Measurements from ENCODE around the gene HACE1.
"Not testable (repeated sequence)": the region's sequence is repeated elsewhere in the genome, so short reads cannot be mapped to it uniquely, and the experiment has no call there.

Gene HACE1

DNA sequence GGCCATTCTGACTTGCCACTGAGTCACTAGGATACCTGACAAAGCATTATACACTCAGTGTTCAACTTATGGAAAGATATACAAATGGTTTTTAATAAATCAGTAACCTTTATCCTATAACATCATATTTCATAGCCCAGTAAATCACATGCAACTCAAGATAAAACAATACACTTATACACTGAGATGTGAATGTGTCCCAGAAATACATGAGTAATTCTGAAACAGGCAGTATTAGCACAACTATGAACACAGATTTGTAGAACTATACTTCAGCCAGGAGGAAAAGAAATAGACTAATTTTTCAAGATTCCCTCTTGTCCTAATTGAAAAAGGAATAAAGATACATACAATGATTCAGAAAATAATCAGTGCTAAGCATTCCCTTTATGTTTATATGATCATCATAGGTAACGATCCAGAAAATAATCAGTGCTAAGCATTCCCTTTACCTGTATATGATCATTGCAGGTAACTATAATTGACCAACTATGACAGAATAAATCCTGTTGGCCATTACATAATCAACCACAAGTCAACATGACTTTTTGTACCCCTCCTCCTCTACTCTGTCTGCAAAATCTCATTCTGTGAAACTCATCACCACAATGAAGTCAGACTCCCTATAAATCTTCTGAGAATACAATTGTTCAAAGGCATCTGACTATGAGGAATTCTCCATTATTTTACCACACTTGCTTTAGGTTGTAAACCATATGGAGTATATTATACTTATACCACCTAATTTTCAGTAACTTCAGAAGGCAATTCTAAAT, 30.3 kb downstream of the HACE1 start:
- no peak for DNase-seq (ENCODE audit: low spot score)

GRCh38 chr6:104828478-104828877, 31.2 kb downstream of the HACE1 start:
- DNase-seq (ENCODE audit: low spot score): no peak

GRCh38 chr6:104820820-104821219, 38.9 kb downstream of the HACE1 start:
- not testable (repeated sequence) for DNase-seq (ENCODE audit: low spot score)

- no peak for DNase-seq (ENCODE audit: low spot score)
These were observed 43.6 kb downstream of the HACE1 start for GRCh38 chr6:104816125-104816524.

GRCh38 chr6:104814743-104815142, 45.0 kb downstream of the HACE1 start:
- DNase-seq (ENCODE audit: low spot score): no peak

- DNase-seq (ENCODE audit: low spot score): no peak
These were observed 46.2 kb downstream of the HACE1 start for GRCh38 chr6:104813552-104813951.

- DNase-seq (ENCODE audit: low spot score): no peak
These were observed 50.6 kb downstream of the HACE1 start for GRCh38 chr6:104809116-104809515.

DNA sequence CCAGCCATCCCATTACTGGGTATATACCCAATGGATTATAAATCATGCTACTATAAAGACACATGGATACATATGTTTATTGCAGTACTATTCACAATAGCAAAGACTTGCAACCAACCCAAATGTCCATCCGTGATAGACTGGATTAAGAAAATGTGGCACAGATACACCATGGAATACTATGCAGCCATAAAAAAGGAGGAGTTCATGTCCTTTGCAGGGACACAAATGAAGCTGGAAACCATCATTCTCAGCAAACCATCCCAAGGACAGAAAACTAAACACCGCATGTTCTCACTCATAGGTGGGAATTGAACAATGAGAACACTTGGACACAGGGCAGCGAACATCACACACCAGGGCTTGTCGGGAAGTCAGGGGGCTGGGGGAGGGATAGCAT, 54.4 kb downstream of the HACE1 start:
- not testable (repeated sequence) for DNase-seq (ENCODE audit: low spot score)

GRCh38 chr6:104799134-104799657, 60.5 kb downstream of the HACE1 start:
- no peak for DNase-seq (ENCODE audit: low spot score)

DNA sequence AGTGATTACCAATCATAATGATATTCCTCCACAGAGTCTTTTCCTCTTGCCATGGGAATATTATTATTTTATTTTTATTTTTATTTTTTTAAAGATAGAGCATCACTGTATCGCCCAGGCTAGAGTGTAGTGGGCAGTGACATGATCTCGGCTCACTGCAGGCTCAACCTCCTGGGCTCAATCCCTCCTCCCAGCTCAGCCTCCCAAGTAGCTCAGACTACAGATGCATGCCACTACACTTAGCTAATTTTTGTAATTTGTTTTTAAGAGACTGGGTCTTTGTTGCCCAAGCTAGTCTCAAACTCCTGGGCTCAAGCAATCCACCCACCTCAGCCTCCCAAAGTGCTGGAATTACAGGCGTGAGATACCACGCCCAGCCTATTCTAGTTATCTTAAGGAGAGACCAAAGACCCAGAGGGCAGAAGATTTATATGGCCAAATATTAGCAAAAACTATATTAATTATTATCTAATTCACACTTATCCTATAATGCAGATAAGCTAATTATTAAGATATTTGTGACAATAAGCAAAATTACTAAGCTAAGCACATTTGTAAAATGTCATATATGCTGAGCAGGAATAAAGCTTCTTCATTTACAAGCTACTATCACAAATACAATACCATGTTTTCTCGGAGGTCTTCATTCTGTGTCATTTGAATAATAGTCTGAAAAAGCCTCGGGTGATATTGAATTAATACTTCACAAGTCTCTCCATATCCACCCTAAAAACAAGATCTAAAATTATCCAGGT, 63.5 kb downstream of the HACE1 start:
- DNase-seq (ENCODE audit: low spot score): no peak

DNA sequence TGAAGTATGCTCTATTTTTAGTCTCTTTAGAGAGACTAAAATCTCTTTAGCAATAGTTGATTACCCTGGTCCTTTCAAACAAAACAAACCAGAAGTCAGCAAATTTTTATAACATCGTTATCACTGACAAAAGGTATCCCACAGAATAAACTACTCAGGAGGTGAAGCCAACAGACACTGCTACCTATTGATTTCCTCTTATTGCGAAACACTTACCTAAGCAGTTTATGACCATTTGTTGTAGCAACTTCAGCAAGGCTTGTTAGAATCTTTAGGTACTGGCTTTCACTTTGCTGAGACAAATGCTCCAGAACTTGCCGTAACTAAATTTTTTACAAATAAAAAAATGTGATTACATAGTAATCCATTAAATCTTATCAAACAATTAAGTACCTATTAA, 64.4 kb downstream of the HACE1 start:
- no peak for DNase-seq (ENCODE audit: low spot score)

DNA sequence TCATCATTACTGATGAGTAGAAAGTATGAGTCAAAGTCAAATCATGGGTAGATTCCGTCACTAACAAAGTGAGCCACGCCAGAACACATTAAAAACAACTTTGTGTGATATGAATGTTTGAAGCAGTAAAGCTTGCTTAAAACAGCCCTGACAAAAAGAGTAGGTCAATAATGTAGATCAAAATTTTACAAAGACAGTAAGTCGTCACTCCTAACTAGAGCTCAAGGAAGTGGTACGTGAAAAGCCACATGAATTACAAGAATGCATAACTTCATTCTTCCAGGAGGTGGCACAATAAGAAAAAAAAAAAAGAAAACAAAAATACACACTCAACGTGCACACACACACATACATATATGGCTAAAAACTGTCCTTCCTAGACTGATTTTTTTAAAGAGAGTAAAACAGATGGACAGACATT, 69.9 kb downstream of the HACE1 start:
- DNase-seq (ENCODE audit: low spot score): no peak

DNA sequence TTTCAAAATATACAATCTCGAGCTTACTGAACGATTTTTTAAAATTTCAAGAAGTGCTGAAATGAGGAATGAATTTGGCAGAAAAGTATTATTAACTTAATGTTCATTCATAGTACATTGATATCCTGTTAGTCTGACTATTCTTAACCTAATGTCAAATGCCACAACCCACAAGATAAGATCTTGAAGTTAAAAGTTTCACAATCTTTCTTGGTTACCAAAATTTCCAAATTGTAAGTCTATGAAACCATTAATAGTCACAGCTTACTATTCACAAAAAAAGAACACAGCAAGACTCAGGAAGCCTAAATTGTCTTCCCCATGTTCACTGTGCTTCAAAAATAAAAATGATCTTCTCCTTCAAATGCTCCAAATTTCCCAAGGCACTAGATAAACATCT, 71.3 kb downstream of the HACE1 start:
- no peak for DNase-seq (ENCODE audit: low spot score)

GRCh38 chr6:104787305-104787704, 72.4 kb downstream of the HACE1 start:
- DNase-seq (ENCODE audit: low spot score): no peak

DNA sequence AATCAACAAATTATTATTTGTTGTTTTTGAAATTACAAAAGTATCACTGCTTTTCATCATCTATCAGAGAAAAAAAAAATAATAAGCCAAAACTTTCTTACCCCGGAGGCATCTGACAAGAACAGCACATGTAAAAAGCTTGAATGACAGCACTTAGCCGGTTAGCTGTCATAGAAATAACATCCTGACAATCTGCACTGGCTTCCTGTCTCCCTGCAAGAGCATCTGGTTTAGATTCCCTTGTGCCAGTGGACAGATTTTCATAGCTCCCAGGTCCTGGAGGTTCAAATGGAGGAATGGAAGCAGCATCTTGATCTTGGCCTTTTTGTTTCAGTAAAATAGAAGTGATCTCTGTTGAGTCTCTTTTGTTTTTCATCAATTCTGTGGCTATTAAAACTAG, 74.8 kb downstream of the HACE1 start:
- no peak for DNase-seq (ENCODE audit: low spot score)

- no peak for DNase-seq (ENCODE audit: low spot score)
These were observed 88.4 kb downstream of the HACE1 start for GRCh38 chr6:104771258-104771832.

DNA sequence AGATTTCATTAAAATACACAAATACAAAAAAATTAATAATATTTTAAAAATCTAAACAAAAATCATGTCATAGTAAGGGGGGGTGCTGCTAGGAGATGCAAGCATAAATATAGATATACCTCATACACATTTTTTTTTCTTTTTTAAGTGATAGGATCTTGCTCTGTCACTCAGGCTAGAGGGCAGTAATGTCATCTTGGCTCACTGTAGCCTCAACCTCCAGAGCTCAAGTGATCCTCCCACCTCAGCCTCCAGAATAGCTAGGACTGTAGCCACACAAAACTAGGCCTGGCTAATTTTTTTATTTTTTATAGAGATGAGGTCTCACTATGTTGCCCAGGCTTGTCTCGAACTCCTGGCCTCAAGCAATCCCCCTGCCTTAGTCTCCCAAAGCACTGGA, 90.8 kb downstream of the HACE1 start:
- no peak for DNase-seq (ENCODE audit: low spot score)

GRCh38 chr6:104766595-104766994, 93.1 kb downstream of the HACE1 start:
- DNase-seq (ENCODE audit: low spot score): no peak

DNA sequence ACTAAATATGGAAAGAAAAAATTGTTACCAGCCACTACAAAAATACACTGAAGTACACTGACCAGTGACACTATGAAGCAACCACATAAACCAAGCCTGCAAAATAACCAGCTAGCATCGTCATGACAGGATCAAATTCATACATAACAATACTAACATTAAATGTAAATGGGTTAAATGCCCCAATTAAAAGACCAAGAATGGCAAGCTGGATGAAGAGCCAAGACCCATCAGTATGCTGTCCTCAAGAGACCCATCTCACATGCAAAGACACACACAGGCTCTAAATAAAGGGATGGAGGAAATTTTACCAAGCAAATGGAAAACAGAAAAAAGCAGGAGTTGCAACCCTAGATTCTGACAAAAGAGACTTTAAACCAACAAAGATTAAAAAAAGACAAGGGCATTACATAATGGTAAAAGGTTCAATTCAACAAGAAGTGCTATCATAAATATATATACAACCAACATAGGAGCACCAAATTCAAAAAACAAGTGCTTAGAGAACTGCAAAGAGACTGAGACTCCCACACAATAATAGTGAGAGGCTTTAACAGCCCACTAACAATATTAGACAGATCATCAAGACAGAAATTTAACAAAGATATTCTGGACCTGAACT, 104.8 kb downstream of the HACE1 start:
- DNase-seq (ENCODE audit: low spot score): no peak

DNA sequence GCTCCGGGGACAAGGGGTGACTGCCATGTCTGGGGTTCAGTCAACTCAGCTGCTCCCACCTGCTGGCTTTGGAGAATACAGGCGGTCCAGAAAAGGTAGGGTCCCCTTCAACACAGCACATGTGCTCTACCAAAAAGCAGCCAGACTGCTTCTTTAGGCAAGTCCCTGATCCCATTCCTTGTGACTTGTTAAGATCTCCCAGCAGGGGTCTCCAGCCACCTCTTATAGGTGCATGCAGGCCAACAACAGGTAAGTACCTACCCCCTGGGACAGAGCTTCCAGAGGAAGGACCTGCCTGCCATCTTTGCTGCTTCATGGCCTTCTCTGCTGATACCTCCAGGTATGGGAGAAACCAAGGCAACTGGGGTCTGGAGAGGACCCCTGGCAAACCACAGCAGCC, 106.5 kb downstream of the HACE1 start:
- DNase-seq (ENCODE audit: low spot score): no peak

- DNase-seq (ENCODE audit: low spot score): no peak
These were observed 109.3 kb downstream of the HACE1 start for GRCh38 chr6:104750449-104750848.

DNA sequence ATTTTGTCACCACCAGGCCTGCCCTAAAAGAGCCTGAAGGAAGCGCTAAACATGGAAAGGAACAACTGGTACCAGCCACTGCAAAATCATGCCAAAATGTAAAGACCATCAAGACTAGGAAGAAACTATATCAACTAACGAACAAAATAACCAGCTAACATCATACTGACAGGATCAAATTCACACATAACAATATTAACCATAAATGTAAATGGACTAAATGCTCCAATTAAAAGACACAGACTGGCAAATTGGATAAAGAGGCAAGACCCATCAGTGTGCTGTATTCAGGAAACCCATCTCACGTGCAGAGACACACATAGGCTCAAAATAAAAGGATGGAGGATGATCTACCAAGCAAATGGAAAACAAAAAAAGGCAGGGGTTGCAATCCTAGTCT, 120.6 kb downstream of the HACE1 start:
- DNase-seq (ENCODE audit: low spot score): not testable (repeated sequence)
